ENCODE results near the gene TMEM235.

TMEM235 gene

DNA sequence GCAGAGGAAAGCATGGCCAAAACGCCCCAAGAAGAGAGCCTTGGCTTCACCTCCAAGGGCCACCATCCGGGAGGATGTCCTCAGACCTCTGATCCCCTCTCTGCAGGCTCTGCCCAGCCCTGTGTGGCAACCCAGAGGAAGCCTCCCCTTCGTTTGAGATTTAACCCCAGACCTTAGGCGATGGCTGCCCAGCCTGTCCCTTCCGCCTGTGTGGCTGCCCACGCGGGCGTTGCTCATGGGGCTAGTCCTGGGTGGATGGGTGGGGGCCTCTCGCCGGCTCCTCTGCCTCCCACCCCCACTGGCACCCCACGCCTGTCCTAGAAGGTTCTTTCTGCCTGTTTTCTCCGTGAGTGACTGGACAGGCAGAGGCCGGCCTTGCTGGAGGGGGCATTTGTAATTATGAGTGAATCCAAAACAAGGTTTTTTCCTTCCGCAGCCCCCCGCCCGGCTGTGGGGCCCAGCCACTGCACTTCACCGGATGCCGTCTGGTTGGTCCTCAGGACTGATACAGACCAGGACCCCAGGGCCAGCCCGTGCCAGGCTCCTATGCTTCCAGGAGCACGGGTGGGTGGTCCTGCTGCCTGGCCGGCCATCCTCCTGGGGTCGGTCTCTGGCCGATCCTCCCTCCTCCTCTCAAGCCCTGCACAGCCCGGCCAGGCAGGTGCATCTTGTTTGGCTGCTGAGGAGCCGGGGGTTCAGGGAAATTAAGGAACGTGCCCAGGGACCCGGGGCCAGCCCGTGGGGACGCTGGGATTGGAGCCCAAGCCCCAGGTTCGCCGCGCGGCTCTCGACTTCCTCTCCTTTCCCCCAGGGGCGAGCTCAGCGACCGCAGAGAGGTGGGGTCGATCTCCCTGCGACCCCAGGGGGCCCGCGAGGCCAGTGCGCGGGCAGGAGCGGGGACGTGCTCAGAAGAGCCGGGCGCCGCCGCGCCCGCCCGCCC is at the start of gene TMEM235:
TSS of gene TMEM235 (plus strand) at position 636 of the 940 bp plus-strand sequence. CDS start 393 bp downstream, outside the sequence.
- no peak for DNase-seq (ENCODE audit: low spot score)

DNA sequence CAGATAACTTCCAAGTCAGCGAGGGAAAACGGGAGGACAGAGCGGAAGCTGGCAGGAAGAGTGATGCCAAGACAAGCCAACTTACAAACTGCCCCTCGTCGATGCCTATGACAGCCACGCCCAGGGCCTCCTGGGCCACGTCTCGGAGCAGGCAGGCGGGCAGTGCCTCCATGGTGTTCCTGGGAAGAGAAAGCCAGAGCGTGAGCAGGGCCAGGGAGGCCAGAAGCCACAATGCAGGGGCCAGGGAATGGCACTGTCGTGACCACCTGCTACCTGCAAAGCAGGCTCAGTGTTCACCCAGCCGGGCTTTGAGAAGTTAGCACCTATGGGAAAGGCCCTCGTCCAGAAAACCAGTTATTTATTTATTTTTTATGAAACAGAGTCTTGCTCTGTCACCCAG is 48.9 kb upstream of the TMEM235 start:
- no peak for DNase-seq (ENCODE audit: low spot score)

GRCh38 chr17:78183916-78184315 is 47.5 kb upstream of the TMEM235 start:
- no peak for DNase-seq (ENCODE audit: low spot score)

DNA sequence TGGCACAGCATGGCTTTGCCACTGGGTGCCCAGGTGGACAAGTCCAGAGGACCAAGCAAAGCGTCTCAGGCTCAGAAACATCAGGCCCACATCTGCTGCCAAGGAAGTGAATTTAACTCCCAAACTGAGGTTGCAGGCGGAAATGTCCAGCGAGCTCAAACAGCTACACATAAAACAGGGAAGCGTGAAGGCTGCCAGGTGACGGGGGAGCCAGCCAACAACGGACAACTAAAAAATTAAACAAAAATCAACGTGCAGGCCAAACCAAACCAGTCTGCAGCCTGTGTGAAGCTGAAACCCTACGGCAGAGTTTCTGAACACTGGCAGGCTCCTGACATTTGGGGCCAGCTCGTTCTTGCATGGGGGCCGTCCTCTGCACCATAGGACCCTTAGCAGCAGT is 47.1 kb upstream of the TMEM235 start:
- DNase-seq (ENCODE audit: low spot score): no peak

GRCh38 chr17:78184868-78185267 is 46.6 kb upstream of the TMEM235 start:
- DNase-seq (ENCODE audit: low spot score): no peak

- DNase-seq (ENCODE audit: low spot score): peak; percentile 77
Observed at GRCh38 chr17:78185981-78186691, 45.3 kb upstream of the TMEM235 start.

DNA sequence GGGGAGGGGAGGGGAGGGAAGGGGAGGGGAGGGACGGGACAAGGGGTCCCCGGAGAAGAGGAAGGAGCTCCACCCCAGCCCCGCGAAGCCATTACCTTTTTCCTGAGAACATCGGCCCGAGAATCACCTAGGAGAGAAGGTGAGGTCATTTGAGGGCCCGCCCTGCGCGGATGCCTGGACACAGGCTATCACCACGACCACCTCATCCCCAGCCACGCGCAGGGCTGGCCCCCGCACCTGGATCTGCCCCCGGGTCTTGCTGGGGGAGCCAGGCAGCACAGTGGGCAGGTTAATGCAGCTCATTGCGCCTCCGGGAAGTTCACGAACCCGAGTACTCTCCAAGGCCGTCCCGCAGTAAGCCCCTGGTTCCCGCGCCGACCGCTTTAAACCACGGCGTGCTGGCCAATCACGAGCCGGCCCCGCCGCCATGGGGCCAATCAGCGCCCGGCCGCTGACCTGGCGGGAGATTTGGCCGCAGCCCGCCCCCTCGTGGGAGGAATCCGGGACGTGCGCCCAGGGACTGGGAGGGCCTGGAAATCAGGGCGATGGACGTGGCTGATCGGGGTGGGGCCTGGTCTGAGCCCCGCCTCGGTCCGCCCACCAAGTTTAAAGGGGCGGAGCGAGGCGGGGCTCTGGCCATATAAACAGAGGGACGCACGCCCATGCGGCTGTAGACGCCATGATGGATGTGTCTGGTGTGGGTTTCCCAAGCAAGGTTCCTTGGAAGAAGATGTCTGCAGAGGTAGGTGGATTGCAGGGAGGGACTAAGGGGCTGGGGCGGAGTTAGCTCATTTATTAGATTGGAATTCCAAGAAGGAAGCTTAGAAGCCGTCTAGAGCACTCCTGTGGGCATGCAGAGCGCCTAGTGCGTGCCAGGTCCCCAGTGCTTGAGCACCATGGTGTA is 44.5 kb upstream of the TMEM235 start, which contains the start of the genes AFMID and TK1:
TSS of gene AFMID (plus strand) at position 671 of the 904 bp plus-strand sequence. CDS start at position 680, 9 bp downstream.
TSS of gene TK1 (minus strand) at position 361 of the 904 bp plus-strand sequence. CDS start at position 303, 58 bp downstream.
- peak; percentile 95 for DNase-seq (ENCODE audit: low spot score)

- no peak for DNase-seq (ENCODE audit: low spot score)
Observed at GRCh38 chr17:78196716-78197115, 34.7 kb upstream of the TMEM235 start.

- no peak for DNase-seq (ENCODE audit: low spot score)
Observed at GRCh38 chr17:78197147-78197832, 34.1 kb upstream of the TMEM235 start.

- no peak for DNase-seq (ENCODE audit: low spot score)
Observed at GRCh38 chr17:78200451-78200850, 31.0 kb upstream of the TMEM235 start.

DNA sequence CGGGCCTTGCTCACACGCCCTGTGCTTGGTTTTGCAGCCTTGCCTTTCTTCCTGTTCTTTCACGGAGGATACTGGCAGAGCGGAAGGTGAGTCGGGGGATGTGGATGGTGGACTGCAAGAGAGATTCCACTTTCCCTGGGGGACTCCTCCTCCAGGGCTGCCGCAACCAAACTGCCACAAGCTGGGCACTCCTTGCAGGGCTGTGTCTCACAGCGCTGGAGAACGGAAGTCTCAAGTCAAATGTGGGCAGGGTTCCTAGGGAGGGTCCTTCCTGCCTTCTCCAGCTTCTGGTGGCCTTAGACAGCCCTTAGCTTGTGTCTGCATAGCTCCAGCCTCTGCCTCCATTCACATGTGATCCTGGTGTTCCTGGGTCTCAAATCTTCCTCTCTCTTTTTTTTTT is 28.8 kb upstream of the TMEM235 start:
- no peak for DNase-seq (ENCODE audit: low spot score)

- no peak for DNase-seq (ENCODE audit: low spot score)
Observed at GRCh38 chr17:78204387-78205123, 26.9 kb upstream of the TMEM235 start.

GRCh38 chr17:78205124-78205775 is 26.2 kb upstream of the TMEM235 start:
- no peak for DNase-seq (ENCODE audit: low spot score)

GRCh38 chr17:78206298-78206697 is 25.1 kb upstream of the TMEM235 start:
- DNase-seq (ENCODE audit: low spot score): no peak

DNA sequence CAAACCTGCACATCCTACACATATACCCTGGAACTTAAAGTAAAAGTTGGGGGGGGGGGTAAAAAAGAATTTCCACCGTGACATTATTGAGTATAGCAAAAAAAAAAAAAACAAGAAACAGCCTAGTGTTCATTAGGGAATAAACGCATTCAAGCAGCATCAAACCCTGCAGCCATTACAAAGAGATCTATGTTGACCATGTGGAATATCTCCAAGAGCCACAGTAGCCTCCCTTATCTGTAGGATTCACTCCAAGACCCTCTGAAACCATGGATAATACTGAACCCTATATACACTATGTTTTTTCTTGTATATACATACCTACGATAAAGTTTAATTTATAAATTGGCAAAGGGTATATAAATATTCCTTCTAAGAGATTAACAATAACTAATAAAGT is 22.9 kb upstream of the TMEM235 start:
- no peak for DNase-seq (ENCODE audit: low spot score)

GRCh38 chr17:78210111-78210510 is 21.3 kb upstream of the TMEM235 start:
- no peak for DNase-seq (ENCODE audit: low spot score)

GRCh38 chr17:78211032-78211431 is 20.4 kb upstream of the TMEM235 start:
- no peak for DNase-seq (ENCODE audit: low spot score)

DNA sequence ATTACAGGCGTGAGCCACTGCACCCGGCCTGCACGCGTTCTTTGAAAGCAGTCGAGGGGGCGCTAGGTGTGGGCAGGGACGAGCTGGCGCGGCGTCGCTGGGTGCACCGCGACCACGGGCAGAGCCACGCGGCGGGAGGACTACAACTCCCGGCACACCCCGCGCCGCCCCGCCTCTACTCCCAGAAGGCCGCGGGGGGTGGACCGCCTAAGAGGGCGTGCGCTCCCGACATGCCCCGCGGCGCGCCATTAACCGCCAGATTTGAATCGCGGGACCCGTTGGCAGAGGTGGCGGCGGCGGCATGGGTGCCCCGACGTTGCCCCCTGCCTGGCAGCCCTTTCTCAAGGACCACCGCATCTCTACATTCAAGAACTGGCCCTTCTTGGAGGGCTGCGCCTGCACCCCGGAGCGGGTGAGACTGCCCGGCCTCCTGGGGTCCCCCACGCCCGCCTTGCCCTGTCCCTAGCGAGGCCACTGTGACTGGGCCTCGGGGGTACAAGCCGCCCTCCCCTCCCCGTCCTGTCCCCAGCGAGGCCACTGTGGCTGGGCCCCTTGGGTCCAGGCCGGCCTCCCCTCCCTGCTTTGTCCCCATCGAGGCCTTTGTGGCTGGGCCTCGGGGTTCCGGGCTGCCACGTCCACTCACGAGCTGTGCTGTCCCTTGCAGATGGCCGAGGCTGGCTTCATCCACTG is 17.3 kb upstream of the TMEM235 start, which contains the start of gene BIRC5:
TSS of gene BIRC5 (plus strand) at position 238 of the 690 bp plus-strand sequence. CDS start at position 302, 64 bp downstream.
- DNase-seq (ENCODE audit: low spot score): peak; percentile 89

- DNase-seq (ENCODE audit: low spot score): no peak
Observed at GRCh38 chr17:78214706-78215061, 16.7 kb upstream of the TMEM235 start.

Data from RKO (cell line).